ENCODE measurements around the gene PMFBP1. TPM values are rescaled to one million over a fixed set of nuclear protein-coding genes. Genes with fewer than 3 reads are reported as not detected.

The PMFBP1 gene
- total RNA-seq, 1 experiment from 2014 or later: 5.6 TPM

DNA sequence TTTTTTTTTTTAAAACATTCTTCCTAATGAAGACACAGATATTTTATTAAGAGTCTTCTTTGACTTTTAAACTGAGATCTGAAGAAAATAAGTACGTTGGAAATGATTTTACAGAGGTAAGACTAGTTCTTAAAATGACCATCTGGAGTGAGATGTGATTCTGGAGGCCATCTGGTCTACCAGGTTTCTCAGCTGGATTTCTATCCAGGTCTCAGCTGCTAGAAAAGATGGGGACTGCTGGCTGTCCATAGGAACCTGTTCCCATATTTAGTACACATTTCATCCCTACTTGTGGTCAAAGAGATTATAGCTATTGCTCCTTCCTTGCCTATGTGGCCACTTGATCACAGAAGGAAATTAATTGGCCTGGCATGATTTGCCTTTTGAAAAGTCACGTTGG, 12.2 kb downstream of the PMFBP1 start:
- Histone ChIP-seq H3K9ac (ENCODE audit: low read length) (no peak overlapping the region), H3K27me3 (ENCODE audit: insufficient read depth, low read length) (no peaks in the 10 kb centered on the region), H3K4me3 (replicated peaks in 1 of 2; ENCODE audit: low read depth in 1 of 2, low read length in 2 of 2) (no peak overlapping the region), H3K4me1 (ENCODE audit: control insufficient read depth in 1 of 2, insufficient read depth in 2 of 2, low read length in 2 of 2) (no peaks in the 10 kb centered on the region), H3K27ac (ENCODE audit: low read depth, low read length) (no peak overlapping the region), H4K20me1 (ENCODE audit: insufficient read depth) (no peaks in the 10 kb centered on the region), H2AFZ (ENCODE audit: low read depth, low read length, poor library complexity, severe bottlenecking) (no peak overlapping the region), H3K9me2 (ENCODE audit: insufficient read depth) (no peaks in the 10 kb centered on the region), H3K36me3 (ENCODE audit: control insufficient read depth in 1 of 2, insufficient read depth in 2 of 2, low read length in 2 of 2) (no peaks in the 10 kb centered on the region), H3K9me3 (ENCODE audit: control insufficient read depth in 1 of 2, insufficient read depth in 1 of 2, low read depth in 1 of 2, low read length in 2 of 2) (no peaks in the 10 kb centered on the region), H3K79me2 (ENCODE audit: insufficient read depth, low read length) (no peaks in the 10 kb centered on the region), H3K4me2 (ENCODE audit: low read length) (no peak overlapping the region)
- ChIA-PET CTCF (no interaction called here), POLR2A (no interaction called here), RAD21 (ENCODE audit: low non-redundant PET in 1 of 2, low total read pairs in 2 of 2, uncharacterized antibody in 2 of 2, unreplicated experiment in 2 of 2) (no interaction called here)
- ATAC-seq (no peak), DNase-seq (ENCODE audit: low read depth, low spot score) (no peak)
- TF ChIP-seq, protein P1, sequence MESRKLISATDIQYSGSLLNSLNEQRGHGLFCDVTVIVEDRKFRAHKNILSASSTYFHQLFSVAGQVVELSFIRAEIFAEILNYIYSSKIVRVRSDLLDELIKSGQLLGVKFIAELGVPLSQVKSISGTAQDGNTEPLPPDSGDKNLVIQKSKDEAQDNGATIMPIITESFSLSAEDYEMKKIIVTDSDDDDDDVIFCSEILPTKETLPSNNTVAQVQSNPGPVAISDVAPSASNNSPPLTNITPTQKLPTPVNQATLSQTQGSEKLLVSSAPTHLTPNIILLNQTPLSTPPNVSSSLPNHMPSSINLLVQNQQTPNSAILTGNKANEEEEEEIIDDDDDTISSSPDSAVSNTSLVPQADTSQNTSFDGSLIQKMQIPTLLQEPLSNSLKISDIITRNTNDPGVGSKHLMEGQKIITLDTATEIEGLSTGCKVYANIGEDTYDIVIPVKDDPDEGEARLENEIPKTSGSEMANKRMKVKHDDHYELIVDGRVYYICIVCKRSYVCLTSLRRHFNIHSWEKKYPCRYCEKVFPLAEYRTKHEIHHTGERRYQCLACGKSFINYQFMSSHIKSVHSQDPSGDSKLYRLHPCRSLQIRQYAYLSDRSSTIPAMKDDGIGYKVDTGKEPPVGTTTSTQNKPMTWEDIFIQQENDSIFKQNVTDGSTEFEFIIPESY (IDR thresholded peaks at IDR 0.05; ENCODE audit: extremely low read depth, insufficient replicate concordance, low read length): no peak
- TF ChIP-seq RAD21 (IDR thresholded peaks at IDR 0.05; ENCODE audit: low read depth) (no peak), ZFX (IDR thresholded peaks at IDR 0.05) (no peak), SRF (IDR thresholded peaks at IDR 0.05; ENCODE audit: low read depth) (no peak), POLR2A (IDR thresholded peaks at IDR 0.05; ENCODE audit: borderline replicate concordance, extremely low read depth, insufficient read depth, insufficient read length) (no peak), CBX3 (IDR thresholded peaks at IDR 0.05; ENCODE audit: low read depth) (no peak)
- TF ChIP-seq, protein P2, sequence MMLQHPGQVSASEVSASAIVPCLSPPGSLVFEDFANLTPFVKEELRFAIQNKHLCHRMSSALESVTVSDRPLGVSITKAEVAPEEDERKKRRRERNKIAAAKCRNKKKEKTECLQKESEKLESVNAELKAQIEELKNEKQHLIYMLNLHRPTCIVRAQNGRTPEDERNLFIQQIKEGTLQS (IDR thresholded peaks at IDR 0.05): no peak
- TF ChIP-seq, protein P3, sequence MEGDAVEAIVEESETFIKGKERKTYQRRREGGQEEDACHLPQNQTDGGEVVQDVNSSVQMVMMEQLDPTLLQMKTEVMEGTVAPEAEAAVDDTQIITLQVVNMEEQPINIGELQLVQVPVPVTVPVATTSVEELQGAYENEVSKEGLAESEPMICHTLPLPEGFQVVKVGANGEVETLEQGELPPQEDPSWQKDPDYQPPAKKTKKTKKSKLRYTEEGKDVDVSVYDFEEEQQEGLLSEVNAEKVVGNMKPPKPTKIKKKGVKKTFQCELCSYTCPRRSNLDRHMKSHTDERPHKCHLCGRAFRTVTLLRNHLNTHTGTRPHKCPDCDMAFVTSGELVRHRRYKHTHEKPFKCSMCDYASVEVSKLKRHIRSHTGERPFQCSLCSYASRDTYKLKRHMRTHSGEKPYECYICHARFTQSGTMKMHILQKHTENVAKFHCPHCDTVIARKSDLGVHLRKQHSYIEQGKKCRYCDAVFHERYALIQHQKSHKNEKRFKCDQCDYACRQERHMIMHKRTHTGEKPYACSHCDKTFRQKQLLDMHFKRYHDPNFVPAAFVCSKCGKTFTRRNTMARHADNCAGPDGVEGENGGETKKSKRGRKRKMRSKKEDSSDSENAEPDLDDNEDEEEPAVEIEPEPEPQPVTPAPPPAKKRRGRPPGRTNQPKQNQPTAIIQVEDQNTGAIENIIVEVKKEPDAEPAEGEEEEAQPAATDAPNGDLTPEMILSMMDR (IDR thresholded peaks at IDR 0.05 in 2 of 3, conservative IDR thresholded peaks at IDR 0.05 in 1 of 3; ENCODE audit: borderline replicate concordance in 1 of 3, insufficient read depth in 1 of 3, low read depth in 2 of 3, low read length in 2 of 3): no peak
- intact Hi-C loops (cut with micrococcal nuclease): no loop called here
- no TSS peak for BruUV-seq (replicated peaks)

Measured in HCT116 (cell line).